ENCODE data around the gene CCDC93.

The CCDC93 gene

GRCh38 chr2:117917223-117917917, 96.5 kb downstream of the CCDC93 start:
- no peaks in the 10 kb centered on the region for H4K20me1 ChIP-seq (ENCODE audit: control insufficient read depth, insufficient read depth, low read depth, low read length)
- TF ChIP-seq EZH2phosphoT487 (IDR thresholded peaks at IDR 0.05; ENCODE audit: borderline replicate concordance, low read length) (no peak), CTCF (IDR thresholded peaks at IDR 0.05; ENCODE audit: low read depth, low read length, poor library complexity, severe bottlenecking) (no peak)
- peaks cover 54% of the 10 kb centered on the region for H3K36me3 ChIP-seq (ENCODE audit: control insufficient read depth, low read length)
- no peak overlapping the region for H3K4me2 ChIP-seq (ENCODE audit: low read length)
- no peaks in the 10 kb centered on the region for H3F3A ChIP-seq (ENCODE audit: control insufficient read depth, insufficient read depth)
- no peak overlapping the region for H3K4me3 ChIP-seq (ENCODE audit: low read length)
- no peak overlapping the region for H3K27ac ChIP-seq (ENCODE audit: low read depth, low read length)
- peaks cover 4% of the 10 kb centered on the region; the same call in 1 of the 2 replicates for H3K9me3 ChIP-seq (ENCODE audit: control insufficient read depth, insufficient read depth, low read length)
- no peaks in the 10 kb centered on the region for H3K79me2 ChIP-seq (ENCODE audit: control insufficient read depth, low read length)
- no peaks in the 10 kb centered on the region for H3K27me3 ChIP-seq (ENCODE audit: control insufficient read depth, low read length)
- peaks cover 9% of the 10 kb centered on the region; the same call in 1 of the 2 replicates for H3K4me1 ChIP-seq (ENCODE audit: control insufficient read depth, low read length)
- H3K9me2 ChIP-seq (replicated peaks; ENCODE audit: control insufficient read depth, low read length) = no peaks in the 10 kb centered on the region

- Histone ChIP-seq H3K4me1 (ENCODE audit: control insufficient read depth, low read length) (no peaks in the 10 kb centered on the region), H3K4me2 (ENCODE audit: low read length) (no peak overlapping the region), H3F3A (ENCODE audit: control insufficient read depth, insufficient read depth) (no peaks in the 10 kb centered on the region), H3K27ac (ENCODE audit: low read depth, low read length) (no peak overlapping the region), H3K36me3 (ENCODE audit: control insufficient read depth, low read length) (no peaks in the 10 kb centered on the region), H3K9me2 (replicated peaks; ENCODE audit: control insufficient read depth, low read length) (no peaks in the 10 kb centered on the region), H3K79me2 (ENCODE audit: control insufficient read depth, low read length) (no peaks in the 10 kb centered on the region), H3K27me3 (ENCODE audit: control insufficient read depth, low read length) (no peaks in the 10 kb centered on the region), H4K20me1 (ENCODE audit: control insufficient read depth, insufficient read depth, low read depth, low read length) (no peaks in the 10 kb centered on the region), H3K9me3 (ENCODE audit: control insufficient read depth, insufficient read depth, low read length) (no peaks in the 10 kb centered on the region), H3K4me3 (ENCODE audit: low read length) (no peak overlapping the region)
- no peak for TF ChIP-seq EZH2phosphoT487 (IDR thresholded peaks at IDR 0.05; ENCODE audit: borderline replicate concordance, low read length)
Measured at GRCh38 chr2:117902933-117903332, 110.9 kb downstream of the CCDC93 start.

GRCh38 chr2:117888897-117889296, 125.0 kb downstream of the CCDC93 start:
- no peak overlapping the region for H3K4me2 ChIP-seq (ENCODE audit: low read length)
- no peaks in the 10 kb centered on the region for H3K79me2 ChIP-seq (ENCODE audit: control insufficient read depth, low read length)
- H3F3A ChIP-seq (ENCODE audit: control insufficient read depth, insufficient read depth) = no peaks in the 10 kb centered on the region
- H3K27me3 ChIP-seq (ENCODE audit: control insufficient read depth, low read length) = peaks cover 3% of the 10 kb centered on the region; the same call in 1 of the 2 replicates
- H3K9me2 ChIP-seq (replicated peaks; ENCODE audit: control insufficient read depth, low read length) = no peaks in the 10 kb centered on the region
- TF ChIP-seq CTCF (IDR thresholded peaks at IDR 0.05; ENCODE audit: low read depth, low read length, poor library complexity, severe bottlenecking) (no peak), EZH2phosphoT487 (IDR thresholded peaks at IDR 0.05; ENCODE audit: borderline replicate concordance, low read length) (no peak)
- no peaks in the 10 kb centered on the region for H3K4me1 ChIP-seq (ENCODE audit: control insufficient read depth, low read length)
- H4K20me1 ChIP-seq (ENCODE audit: control insufficient read depth, insufficient read depth, low read depth, low read length) = no peaks in the 10 kb centered on the region
- no peaks in the 10 kb centered on the region for H3K36me3 ChIP-seq (ENCODE audit: control insufficient read depth, low read length)
- H3K4me3 ChIP-seq (ENCODE audit: low read length) = no peak overlapping the region
- H3K9me3 ChIP-seq (ENCODE audit: control insufficient read depth, insufficient read depth, low read length) = no peaks in the 10 kb centered on the region
- no peak overlapping the region for H3K27ac ChIP-seq (ENCODE audit: low read depth, low read length)

GRCh38 chr2:117885308-117885707, 128.6 kb downstream of the CCDC93 start:
- Histone ChIP-seq H3K36me3 (ENCODE audit: control insufficient read depth, low read length) (no peaks in the 10 kb centered on the region), H3F3A (ENCODE audit: control insufficient read depth, insufficient read depth) (no peaks in the 10 kb centered on the region), H3K4me2 (ENCODE audit: low read length) (no peak overlapping the region), H3K27ac (ENCODE audit: low read depth, low read length) (no peak overlapping the region), H3K27me3 (ENCODE audit: control insufficient read depth, low read length) (peaks cover 3% of the 10 kb centered on the region; the same call in 1 of the 2 replicates), H3K4me3 (ENCODE audit: low read length) (no peak overlapping the region), H3K4me1 (ENCODE audit: control insufficient read depth, low read length) (no peaks in the 10 kb centered on the region), H3K9me2 (replicated peaks; ENCODE audit: control insufficient read depth, low read length) (no peaks in the 10 kb centered on the region), H4K20me1 (ENCODE audit: control insufficient read depth, insufficient read depth, low read depth, low read length) (no peaks in the 10 kb centered on the region), H3K79me2 (ENCODE audit: control insufficient read depth, low read length) (no peaks in the 10 kb centered on the region), H3K9me3 (ENCODE audit: control insufficient read depth, insufficient read depth, low read length) (no peaks in the 10 kb centered on the region)
- TF ChIP-seq CTCF (IDR thresholded peaks at IDR 0.05; ENCODE audit: low read depth, low read length, poor library complexity, severe bottlenecking) (no peak), EZH2phosphoT487 (IDR thresholded peaks at IDR 0.05; ENCODE audit: borderline replicate concordance, low read length) (no peak)
